GM12878 (cell line): ENCODE results near the gene SORCS2. TPM values are rescaled to one million over a fixed set of nuclear protein-coding genes. Genes with fewer than 3 reads are reported as not detected.

Experiments used
- ATAC-seq: fragments of 200-7000 bp; cut with Tn5 transposase; 3 replicates; pipeline ENCODE4 v1.9.1; 2020; ENCODE audit warnings: mild to moderate bottlenecking, moderate library complexity
- BruUV-seq: library from RNA; stranded (reverse); fragments of 400-500 nt; replicated peaks from 2 replicates; lab custom pipeline; 2021; lab: Mats Ljungman, UMichigan
- CTCF ChIA-PET: fragments of 300-600 bp; sonication (Branson Sonifier 250); formaldehyde crosslinking; extraction: SDS; loops from one replicate; lab custom pipeline; 2021; ENCODE audit warnings: inconsistent platforms; lab: Yijun Ruan, JAX
- POLR2A ChIA-PET: fragments of 350-600 bp; formaldehyde crosslinking; extraction: SDS; loops from one replicate; lab custom pipeline; 2021; ENCODE audit warnings: inconsistent platforms; lab: Charles Lee
- RAD21 ChIA-PET: fragments of 300-600 bp; sonication (Branson Sonifier 250); formaldehyde crosslinking; loops from one replicate; lab custom pipeline; 2023; ENCODE audit warnings: antibody characterized with exemption; ENCODE audit not compliant: unreplicated experiment; lab: Charles Lee
- SMC1A ChIA-PET: fragments of 300-600 bp; sonication (Branson Sonifier 250); formaldehyde crosslinking; loops from one replicate; lab custom pipeline; 2023; ENCODE audit not compliant: unreplicated experiment, uncharacterized antibody; lab: Charles Lee
- DNase-seq: peaks from one replicate; pipeline ENCODE4 v3.0.0-alpha.2; 2011; ENCODE audit warnings: low read depth, low spot score
- FAIRE-seq: peaks from 3 replicates; lab custom pipeline; 2011; peaks lifted over from hg19 to GRCh38; lab: Jason Lieb, UNC
- H2AFZ ChIP-seq: 2 replicates; pipeline ENCODE4 v1.6.0; 2011; ENCODE audit warnings: low read depth, low read length, control low read depth; ENCODE audit not compliant: control insufficient read depth
- H3K27ac ChIP-seq: 2 replicates; pipeline ENCODE4 v1.5.1; 2011; ENCODE audit warnings: control low read depth; ENCODE audit not compliant: control insufficient read depth, insufficient read depth
- H3K27me3 ChIP-seq, 2 experiments: replicated peaks in 1 of 2; 2 replicates each; pipeline versions ENCODE4 v1.6.0 to v1.6.1; 2011; ENCODE audit warnings: low read length in 1 of 2; ENCODE audit not compliant: control insufficient read depth in 2 of 2, insufficient read depth in 2 of 2
- H3K36me3 ChIP-seq, 2 experiments: 2 replicates each; pipeline ENCODE4 v1.5.1; 2011; ENCODE audit warnings: low read length in 1 of 2; ENCODE audit not compliant: control insufficient read depth in 2 of 2, insufficient read depth in 2 of 2
- H3K4me1 ChIP-seq: 2 replicates; pipeline ENCODE4 v1.6.1; 2011; ENCODE audit warnings: mild to moderate bottlenecking, low read length, moderate library complexity, mixed read lengths; ENCODE audit not compliant: control insufficient read depth, insufficient read depth
- H3K4me2 ChIP-seq: 2 replicates; pipeline ENCODE4 v1.6.0; 2011; ENCODE audit warnings: control low read depth; ENCODE audit not compliant: control insufficient read depth, insufficient read depth
- H3K4me3 ChIP-seq: fragments of 200-600 bp; sonication (generic); 2 replicates; pipeline ENCODE4 v1.5.1; 2016
- H3K79me2 ChIP-seq: 2 replicates; pipeline ENCODE4 v1.6.0; 2011; ENCODE audit warnings: low read length; ENCODE audit not compliant: control insufficient read depth, insufficient read depth
- H3K9ac ChIP-seq: 2 replicates; pipeline ENCODE4 v1.8.0; 2011; ENCODE audit warnings: low read length, control low read depth, mixed read lengths; ENCODE audit not compliant: control insufficient read depth, insufficient read depth
- H3K9me3 ChIP-seq: replicated peaks from 3 replicates; pipeline ENCODE4 v1.5.1; 2011; ENCODE audit warnings: mild to moderate bottlenecking, low read length; ENCODE audit not compliant: control insufficient read depth, insufficient read depth
- H4K20me1 ChIP-seq: 2 replicates; pipeline ENCODE4 v1.6.0; 2011; ENCODE audit not compliant: control insufficient read depth, insufficient read depth
- BCLAF1 ChIP-seq: fragments of 450-650 bp; IDR thresholded peaks from 2 replicates; pipeline ENCODE4 v1.6.1; 2017; ENCODE audit warnings: antibody characterized with exemption, mild to moderate bottlenecking, moderate library complexity
- CREM ChIP-seq: IDR thresholded peaks from 2 replicates; pipeline ENCODE4 v1.6.1; 2014; ENCODE audit warnings: antibody characterized with exemption, low read depth
- EED ChIP-seq: sonication (generic); IDR thresholded peaks from 2 replicates; pipeline ENCODE4 v1.6.1; 2016; ENCODE audit warnings: antibody characterized with exemption, low read depth
- EP300 ChIP-seq, 2 experiments: fragments of 150-350 bp in 1 of 2; IDR thresholded peaks; 2 replicates each; pipeline ENCODE4 v1.6.1; 2011 to 2012; ENCODE audit warnings: low read depth in 2 of 2, low read length in 2 of 2, borderline replicate concordance in 1 of 2, improper control_type of control experiment in 1 of 2, inconsistent platforms in 1 of 2; ENCODE audit not compliant: control insufficient read depth in 1 of 2
- ETV6 ChIP-seq, 2 experiments: fragments of 450-650 bp in 1 of 2; IDR thresholded peaks in 1 of 2; conservative IDR thresholded peaks in 1 of 2; 2 replicates each; pipeline ENCODE4 v1.6.1; 2014; ENCODE audit warnings: antibody characterized with exemption in 1 of 2, borderline replicate concordance in 1 of 2, low read depth in 1 of 2, mild to moderate bottlenecking in 1 of 2, moderate library complexity in 1 of 2
- HDAC2 ChIP-seq: fragments of 200-600 bp; sonication (generic); IDR thresholded peaks from 2 replicates; pipeline ENCODE4 v1.6.1; 2017
- HDAC6 ChIP-seq: fragments of 200-600 bp; sonication (generic); IDR thresholded peaks from one replicate; pipeline ENCODE4 v1.8.0; 2017; ENCODE audit warnings: antibody characterized with exemption; ENCODE audit not compliant: unreplicated experiment
- MAX ChIP-seq: IDR thresholded peaks from 2 replicates; pipeline ENCODE4 v1.6.1; 2012; ENCODE audit warnings: low read depth, low read length, improper control_type of control experiment
- NBN ChIP-seq: fragments of 450-650 bp; IDR thresholded peaks from 2 replicates; pipeline ENCODE4 v1.6.1; 2016
- NR2C2 ChIP-seq: IDR thresholded peaks from 2 replicates; pipeline ENCODE4 v1.6.1; 2011; ENCODE audit warnings: borderline replicate concordance, low read depth; ENCODE audit not compliant: control insufficient read depth, insufficient read length
- PRDM15 ChIP-seq: fragments of 450-650 bp; formaldehyde crosslinking; IDR thresholded peaks from 2 replicates; pipeline ENCODE4 v1.4.0; 2020; ENCODE audit warnings: mild to moderate bottlenecking, moderate library complexity
- SIX5 ChIP-seq: IDR thresholded peaks from 2 replicates; pipeline ENCODE4 v1.6.1; 2011; ENCODE audit warnings: mild to moderate bottlenecking, low read depth, low read length, moderate library complexity; ENCODE audit not compliant: severe bottlenecking
- SREBF1 ChIP-seq: IDR thresholded peaks from 2 replicates; pipeline ENCODE4 v1.6.1; 2012; ENCODE audit warnings: mild to moderate bottlenecking, low read length
- SUPT20H ChIP-seq: IDR thresholded peaks from 2 replicates; pipeline ENCODE4 v1.6.1; 2011; ENCODE audit warnings: low read depth, mild to moderate bottlenecking, low read length, moderate library complexity, borderline replicate concordance; ENCODE audit not compliant: control insufficient read depth
- ZNF622 ChIP-seq: fragments of 450-650 bp; IDR thresholded peaks from 2 replicates; pipeline ENCODE4 v1.6.1; 2017; ENCODE audit warnings: mild to moderate bottlenecking, inconsistent platforms
- WGBS: methylation state at CpG from one replicate; pipeline ENCODE4 v1.1.6; 2016; ENCODE audit warnings: low lambda C conversion rate; ENCODE audit not compliant: insufficient replicate concordance, insufficient coverage; ENCODE audit errors: missing lambda C conversion rate; 5-methylcytosine and 5-hydroxymethylcytosine counted together
- in situ Hi-C: fragments of 300-500 bp; cut with MboI; formaldehyde crosslinking; loops from 9 replicates; pipeline ENCODE4 v1.14.3; 2018; ENCODE audit warnings: mixed read lengths
- intact Hi-C: fragments of 100-400 bp; cut with micrococcal nuclease; formaldehyde crosslinking; loops from one replicate; pipeline ENCODE4 v1.14.2; 2022; ENCODE audit not compliant: unreplicated experiment
- polyA plus RNA-seq, 11 experiments: library from polyadenylated mRNA; depleted of rRNA in 4 of 11; unstranded in 6 of 11; stranded (reverse) in 5 of 11; fragments of >200 nt; fragmentation: Nextera tagmentation in 4 of 11; fragmentation: Illumina TruSeq in 1 of 11; extraction: Ambion mirVana in 4 of 11; extraction: Trizol in 1 of 11; gene quantifications; 1 replicate in 1 of 11; 2 replicates in 10 of 11; pipeline versions ENCODE4 v1.2.1 to v1.2.3, GENCODE V29; 2011 to 2016; ENCODE audit warnings: inconsistent platforms in 2 of 11, missing spikeins in 2 of 11, low read depth in 1 of 11
- total RNA-seq, 4 experiments: library from RNA; depleted of rRNA in 3 of 4; stranded (reverse); fragments of >200 nt in 3 of 4; fragmentation: Illumina TruSeq in 1 of 4; extraction: Trizol in 1 of 4; gene quantifications; 2 replicates each; pipeline versions ENCODE4 v1.2.1 to v1.2.3, GENCODE V29; 2013 to 2021

The SORCS2 gene
- total and polyA plus RNA-seq, 10 of the 15 experiments (the other 5 are each of a cell fraction or from before 2014, with no cell fraction given): 0.01 to 0.15 (median 0.05) TPM; not detected in 5

- Histone ChIP-seq H3K4me3 (no peak overlapping the region), H3K27ac (no peak overlapping the region), H3K79me2 (no peaks in the 10 kb centered on the region), H4K20me1 (no peaks in the 10 kb centered on the region), H3K36me3 (no peaks in the 10 kb centered on the region), H3K4me1 (peaks cover 7% of the 10 kb centered on the region; the same call in 1 of the 2 replicates), H3K4me2 (no peak overlapping the region), H3K27me3 (no peaks in the 10 kb centered on the region), H3K9ac (no peak overlapping the region)
- WGBS: 13% methylated on average over 15 of the region's 15 CpGs
- POLR2A ChIA-PET: no interaction called here
- CTCF ChIA-PET: no interaction called here
- no TSS peak for BruUV-seq
- RAD21 ChIA-PET: no interaction called here
- in situ Hi-C loops (no loop called here), intact Hi-C loops (no loop called here)
- ATAC-seq: no peak
- no peak for DNase-seq
- TF ChIP-seq SUPT20H (no peak), ZNF622 (no peak), BCLAF1 (no peak), SREBF1 (no peak), MAX (no peak), EP300 (IDR thresholded peaks at IDR 0.05; ENCODE audit: borderline replicate concordance in 1 of 2, control insufficient read depth in 1 of 2, low read depth in 2 of 2, low read length in 2 of 2) (no peak), PRDM15 (CRISPR knock-in tag) (no peak), SIX5 (no peak), NBN (no peak), HDAC2 (no peak), HDAC6 (no peak), CREM (no peak), NR2C2 (no peak), ETV6 (conservative IDR thresholded peaks at IDR 0.05 in 1 of 2, IDR thresholded peaks at IDR 0.05 in 1 of 2; ENCODE audit: borderline replicate concordance in 1 of 2, low read depth in 1 of 2) (no peak), EED (no peak)
- TF ChIP-seq, all 136 proteins: peak for 0
- no peaks in the 10 kb centered on the region; the same call in 2 of the 3 replicates for H3K9me3 ChIP-seq
- SMC1A ChIA-PET: no interaction called here
- no peak for FAIRE-seq
- no peak overlapping the region for H2AFZ ChIP-seq
Observed at GRCh38 chr4:7252510-7253340, 60.4 kb downstream of the SORCS2 start.
